Fibroblast of skin of left biceps (primary cell): ENCODE measurements around the gene ZNF398.

Experiments
- DNase-seq, 2 experiments: peaks; one replicate each; pipeline ENCODE4 v3.0.0-alpha.2; 2013; ENCODE audit warnings: low read depth in 2 of 2

Gene ZNF398

GRCh38 chr7:149150981-149151380, 3.7 kb downstream of the ZNF398 start:
- no peak for DNase-seq

- DNase-seq, result no peak
These were observed 6.1 kb downstream of the ZNF398 start for GRCh38 chr7:149153346-149153745.

- DNase-seq, result no peak
These were observed 6.8 kb downstream of the ZNF398 start for GRCh38 chr7:149154056-149154455.

DNA sequence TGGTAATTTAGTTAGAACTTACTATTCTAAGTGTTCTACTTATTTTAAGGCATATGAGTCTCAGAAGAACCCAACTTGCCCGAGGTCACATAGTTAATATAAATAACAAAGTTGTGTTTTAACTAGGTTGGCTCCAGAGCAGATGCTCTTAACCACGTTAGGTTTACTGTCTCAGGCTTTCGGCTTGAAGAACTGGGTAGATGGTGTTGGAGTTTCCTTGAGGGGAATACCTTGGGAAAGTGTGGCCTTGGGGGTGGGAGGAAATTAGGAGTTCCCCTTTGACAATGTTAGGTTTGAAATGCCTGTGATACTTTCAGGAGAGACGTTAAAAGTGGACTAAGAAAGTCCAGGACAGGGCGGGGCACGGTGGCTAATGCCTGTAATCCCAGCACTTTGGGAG, 9.6 kb downstream of the ZNF398 start:
- no peak for DNase-seq

DNA sequence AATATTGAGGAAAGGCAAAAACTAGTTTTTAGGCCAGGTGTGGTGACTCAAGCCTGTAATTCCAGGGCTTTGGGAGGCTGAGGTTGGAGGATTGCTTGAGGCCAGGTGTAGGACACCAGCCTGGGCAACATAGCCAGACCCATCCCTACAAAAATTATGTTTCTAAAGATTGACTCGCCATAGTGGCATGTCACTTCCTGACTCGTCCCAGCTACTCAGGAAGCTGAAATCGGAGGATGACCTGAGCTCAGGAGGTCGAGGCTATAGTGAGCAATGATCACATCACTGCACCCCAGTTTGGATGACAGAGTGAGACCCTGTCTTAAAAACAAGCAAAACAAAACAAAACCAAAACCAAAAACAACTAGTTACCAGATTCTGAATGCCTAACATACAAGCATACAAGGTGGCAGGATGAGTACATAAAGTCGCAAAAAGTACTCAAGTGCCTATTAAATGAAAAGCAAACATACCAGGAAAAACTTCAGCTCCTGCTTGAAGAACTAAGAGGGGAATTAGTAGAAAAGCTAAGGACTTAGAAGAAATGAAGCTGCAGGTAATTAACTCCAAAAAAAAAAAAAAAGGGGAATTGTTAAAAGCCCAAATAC, 14.1 kb downstream of the ZNF398 start:
- no peak for DNase-seq

- no peak for DNase-seq
These were observed 18.9 kb downstream of the ZNF398 start for GRCh38 chr7:149166142-149166541.

DNA sequence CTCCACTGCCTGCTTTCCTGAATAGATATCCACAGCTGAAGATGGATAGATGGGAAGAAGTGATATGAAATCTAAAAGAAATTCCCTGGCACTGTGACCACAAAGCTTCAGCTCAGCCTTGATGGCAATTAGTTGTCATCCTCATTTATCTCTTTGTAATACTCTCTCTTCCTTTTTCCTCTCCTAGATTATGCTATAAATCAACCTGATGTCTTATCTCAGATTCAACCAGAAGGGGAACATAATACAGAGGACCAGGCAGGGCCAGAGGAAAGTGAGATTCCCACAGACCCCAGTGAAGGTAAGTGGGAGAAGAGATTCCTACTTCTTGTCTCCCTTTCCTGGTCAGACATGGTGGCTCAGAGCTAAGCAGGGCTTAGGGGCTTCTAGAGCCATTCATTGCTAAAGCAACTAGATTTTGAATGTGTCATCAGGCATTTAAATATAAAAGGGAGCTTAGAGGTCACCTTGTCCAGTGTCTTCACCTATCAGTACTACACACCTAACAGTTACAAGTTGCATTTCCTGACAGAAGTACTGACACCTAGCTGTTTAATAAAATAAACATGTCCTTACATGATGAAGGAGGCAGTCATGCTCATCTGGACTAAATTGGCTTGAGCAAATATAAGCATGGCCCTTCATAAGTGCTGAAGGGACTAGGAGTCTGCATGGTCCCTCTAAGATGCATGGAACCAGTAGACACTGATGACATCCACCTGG, 19.5 kb downstream of the ZNF398 start:
- no peak for DNase-seq

DNA sequence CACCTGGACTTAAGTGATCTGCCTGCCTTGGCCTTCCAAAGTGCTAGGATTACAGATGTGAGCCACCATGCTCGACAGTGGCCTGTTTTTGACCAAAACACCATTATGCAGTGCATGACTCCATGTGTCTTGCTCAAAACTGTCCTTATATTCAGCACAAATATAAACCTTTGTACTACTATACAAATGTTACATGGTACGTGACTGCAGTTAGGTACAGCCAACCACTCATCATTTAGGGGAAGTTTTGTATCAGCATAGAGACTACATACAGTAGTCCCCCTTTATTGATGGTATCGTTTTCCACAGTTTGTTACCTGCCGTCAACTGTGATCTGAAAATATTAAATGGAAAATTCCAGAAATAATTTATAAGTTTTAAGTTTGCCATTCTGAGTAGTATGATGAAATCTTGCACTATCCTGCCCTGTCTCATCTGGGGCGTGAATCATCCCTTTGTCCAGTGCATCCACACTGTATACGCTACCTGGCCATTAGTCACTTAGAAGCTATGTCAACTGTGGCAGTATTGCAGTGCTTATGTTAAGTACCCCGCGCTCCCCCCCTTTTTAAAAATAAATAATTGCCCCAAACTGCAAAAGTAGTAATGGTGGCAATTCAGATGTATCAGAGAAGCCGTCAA, 24.8 kb downstream of the ZNF398 start:
- DNase-seq, result no peak

DNA sequence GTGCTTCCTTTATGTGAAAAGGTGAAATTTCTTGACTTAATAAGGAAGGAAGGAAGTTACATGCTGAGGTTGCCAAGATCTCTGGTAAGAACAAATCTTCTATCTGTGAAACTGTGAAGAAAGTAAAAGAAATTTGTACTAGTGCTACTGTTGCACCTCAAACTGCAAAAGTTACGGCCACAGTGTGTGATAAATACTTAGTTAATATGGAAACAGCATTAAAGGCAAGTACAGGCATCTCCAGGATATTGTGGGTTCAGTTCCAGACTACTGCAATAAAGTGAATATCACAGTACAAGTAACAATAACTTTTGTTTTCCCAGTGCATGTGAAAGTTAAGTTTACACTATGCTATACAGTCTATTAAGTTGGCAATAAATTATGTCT, 25.3 kb downstream of the ZNF398 start:
- no peak for DNase-seq

- no peak for DNase-seq
These were observed 27.9 kb downstream of the ZNF398 start for GRCh38 chr7:149175150-149175549.

- no peak for DNase-seq
These were observed 32.0 kb downstream of the ZNF398 start for GRCh38 chr7:149179241-149179640.

GRCh38 chr7:149180722-149181449, 33.6 kb downstream of the ZNF398 start:
- DNase-seq, result no peak

- DNase-seq, result no peak
These were observed 34.2 kb downstream of the ZNF398 start for GRCh38 chr7:149181450-149181790.

DNA sequence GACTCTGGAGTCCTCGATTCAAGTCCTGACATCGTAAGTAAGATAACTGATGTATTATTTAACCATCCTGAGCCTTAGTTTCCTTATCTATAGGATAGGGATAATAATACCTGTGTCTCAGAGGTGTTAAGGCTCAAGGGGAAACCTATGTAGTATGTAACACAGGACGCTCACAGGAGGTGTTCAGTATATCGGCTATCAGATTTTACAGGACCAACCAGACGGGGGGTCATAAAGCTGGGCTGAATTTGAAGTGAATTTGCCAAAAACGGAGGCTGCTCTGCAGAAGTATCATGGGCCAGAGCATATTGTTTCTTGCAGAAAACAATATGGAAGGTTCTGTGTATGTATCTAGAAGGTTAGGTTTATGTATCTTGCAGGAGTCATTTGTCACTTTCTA, 37.0 kb downstream of the ZNF398 start:
- no peak for DNase-seq

DNA sequence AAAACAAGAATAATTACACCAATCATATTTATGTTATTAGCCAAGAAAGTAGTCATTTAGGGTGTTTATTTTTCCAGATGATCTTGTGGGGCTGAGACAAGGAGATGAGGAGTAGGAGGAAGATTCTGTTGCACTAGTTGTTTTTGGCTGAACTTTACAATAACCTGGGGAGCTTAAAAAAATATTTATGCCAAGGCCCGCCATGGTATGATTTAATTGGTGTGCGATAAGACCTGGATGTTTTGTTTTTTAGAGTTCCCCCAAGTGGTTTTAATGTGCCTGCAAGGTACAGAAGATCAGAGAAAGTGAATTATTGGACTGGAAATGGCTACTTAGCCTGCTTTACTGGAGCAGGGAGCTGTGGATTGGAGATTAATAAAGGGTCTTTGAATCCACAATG, 41.0 kb downstream of the ZNF398 start:
- no peak for DNase-seq

DNA sequence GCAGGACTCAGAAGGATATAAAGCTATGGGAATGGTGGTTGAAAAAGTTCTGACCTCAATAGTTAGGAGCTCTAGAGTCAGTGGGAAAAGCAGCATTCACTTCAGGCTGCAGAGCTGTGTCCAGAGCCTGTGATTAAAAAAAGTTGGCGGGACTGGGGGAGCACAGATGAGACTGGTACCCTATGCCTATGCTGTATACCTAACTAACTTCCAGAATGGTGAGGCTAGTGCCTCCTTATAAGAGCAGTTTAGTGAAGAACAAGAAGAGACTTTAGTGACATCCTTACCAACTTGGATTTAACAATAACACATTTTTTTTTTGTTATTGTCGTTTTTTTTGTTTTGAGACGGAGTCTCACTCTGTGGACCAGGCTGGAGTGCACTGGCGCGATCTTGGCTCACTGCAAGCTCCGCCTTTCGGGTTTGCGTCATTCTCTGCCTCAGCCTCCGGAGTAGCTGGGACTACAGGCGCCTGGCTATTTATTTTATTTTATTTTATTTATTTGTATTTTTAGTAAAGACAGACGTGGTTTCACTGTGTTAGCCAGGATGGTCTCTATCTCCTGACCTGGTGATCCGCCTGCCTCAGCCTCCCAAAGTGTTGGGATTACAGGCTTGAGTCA, 41.5 kb downstream of the ZNF398 start:
- DNase-seq, result no peak

DNA sequence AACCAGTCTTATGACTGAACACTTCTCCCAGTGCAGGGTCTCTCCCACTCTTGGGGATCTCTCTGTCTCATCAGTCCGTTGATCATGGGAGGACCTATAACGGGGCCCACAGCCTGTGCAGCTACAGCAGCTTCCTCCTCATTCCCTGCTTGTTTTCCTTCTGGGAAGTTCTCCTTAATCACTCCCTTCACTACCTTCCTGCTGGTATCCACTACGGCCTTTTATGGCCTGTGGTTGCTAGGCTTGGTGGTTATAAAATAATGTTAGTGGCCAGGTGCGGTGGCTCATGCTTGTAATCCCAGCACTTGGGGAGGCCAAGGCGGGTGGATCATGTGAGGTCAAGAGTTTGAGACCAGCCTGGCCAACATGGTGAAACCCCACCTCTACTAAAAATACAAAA, 44.6 kb downstream of the ZNF398 start:
- DNase-seq, result no peak

DNA sequence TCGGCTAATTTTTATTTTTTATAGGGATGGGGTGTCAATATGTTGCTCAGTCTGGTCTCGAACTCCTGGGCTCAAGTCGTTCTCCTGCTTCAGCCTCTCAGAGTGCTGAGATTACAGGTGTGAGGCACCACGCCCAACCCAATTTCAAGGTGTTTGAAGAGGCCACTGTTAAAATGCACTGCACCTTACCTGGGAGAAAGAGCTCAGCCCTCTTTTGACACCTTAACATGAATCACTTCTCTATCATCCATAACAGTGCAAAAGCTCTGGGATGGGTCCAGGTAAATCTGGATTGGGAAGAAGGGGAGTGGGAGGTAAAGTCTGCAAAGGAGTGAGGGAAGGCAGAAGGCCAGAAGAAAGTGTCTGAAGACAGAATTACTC, 47.5 kb downstream of the ZNF398 start:
- DNase-seq, result no peak

DNA sequence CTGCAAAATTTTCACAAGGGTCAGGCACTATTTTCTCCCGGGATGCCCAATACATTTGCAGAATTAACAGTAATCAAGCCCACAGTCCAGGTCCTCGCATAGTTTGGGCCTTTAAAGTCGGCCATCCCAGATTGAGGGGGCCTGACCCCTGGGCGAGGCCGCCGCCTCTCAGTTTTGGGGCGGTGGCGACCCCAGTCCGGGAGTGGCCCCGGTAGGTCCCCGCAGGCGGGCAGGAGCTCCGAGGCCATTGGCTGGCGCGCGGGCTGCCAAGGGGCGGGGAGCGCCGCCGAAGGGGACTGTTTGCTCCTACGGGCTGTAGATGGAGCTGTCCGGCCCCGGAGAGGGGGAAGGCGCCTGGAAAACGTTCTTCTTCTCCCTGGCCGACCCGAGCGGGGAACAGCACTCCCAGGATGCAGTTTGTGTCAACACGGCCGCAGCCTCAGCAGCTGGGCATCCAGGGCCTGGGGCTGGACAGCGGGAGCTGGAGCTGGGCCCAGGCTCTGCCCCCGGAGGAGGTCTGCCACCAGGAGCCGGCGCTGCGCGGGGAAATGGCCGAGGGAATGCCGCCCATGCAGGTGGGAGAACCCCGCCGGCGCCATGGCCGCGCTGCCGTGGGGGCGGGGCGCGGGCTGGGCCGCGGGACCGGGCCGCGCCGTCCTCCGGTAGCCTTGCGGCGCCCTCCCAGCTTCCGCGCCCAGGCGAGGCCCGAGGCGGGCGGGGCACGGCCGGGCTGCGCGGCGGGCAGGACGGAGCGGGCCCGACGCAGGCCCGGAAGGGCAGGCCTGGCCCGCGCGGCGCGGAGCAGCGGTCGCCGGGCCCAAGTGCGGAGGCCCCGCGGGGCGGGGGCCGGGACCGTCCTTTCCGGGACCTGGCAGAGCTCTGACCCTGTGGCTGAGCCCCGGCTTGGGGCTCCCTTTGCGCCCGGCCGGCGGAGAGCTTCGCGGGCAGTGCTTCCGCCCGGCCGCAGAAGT, 48.2 kb downstream of the ZNF398 start, which contains the start of gene ZNF282:
TSS of gene ZNF282 (plus strand) at position 367 of the 971 bp plus-strand sequence. CDS start at position 411, 44 bp downstream.
- peak; percentile 55 to 59 for DNase-seq

DNA sequence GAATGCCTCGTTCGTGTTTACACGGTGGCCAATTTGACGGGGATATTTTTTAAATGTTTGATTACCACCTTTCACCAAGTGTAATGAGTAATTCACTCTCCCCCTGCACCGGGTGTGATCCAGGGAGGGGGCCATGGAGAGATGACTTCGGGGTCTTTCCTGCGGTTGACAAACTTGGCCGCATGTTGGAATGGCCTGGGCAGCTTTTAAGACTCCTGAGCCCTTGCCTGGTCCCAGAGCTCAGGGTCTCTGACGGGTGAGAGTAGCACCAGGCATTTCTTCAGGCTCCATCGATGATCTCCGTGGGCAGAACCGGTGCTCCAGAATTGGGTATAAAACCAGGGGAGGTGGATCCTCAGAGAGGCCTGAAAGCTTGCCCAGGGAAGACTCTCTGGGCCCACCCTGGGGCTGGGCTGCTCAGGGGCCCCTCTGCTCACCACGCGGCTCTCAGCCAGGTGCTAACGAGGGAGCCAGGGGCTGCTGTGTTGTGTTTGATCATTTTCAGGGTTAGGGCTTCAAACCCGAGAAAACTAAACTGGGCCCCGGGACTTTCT, 49.0 kb downstream of the ZNF398 start:
- DNase-seq, result no peak
